ENCODE measurements around the gene SLAIN1.

The SLAIN1 gene

GRCh38 chr13:77740097-77740735 is 42.7 kb downstream of the SLAIN1 start:
- H3K27me3 Mint-ChIP-seq (ENCODE audit: low read depth), result no peaks in the 10 kb centered on the region
- no peak overlapping the region for H3K27ac Mint-ChIP-seq
- H3K4me3 Mint-ChIP-seq, result no peak overlapping the region
- no peaks in the 10 kb centered on the region for H3K4me1 Mint-ChIP-seq
- TF ChIP-seq CTCF (IDR thresholded peaks at IDR 0.05; ENCODE audit: unreplicated experiment in 3 of 3), result no peak
- H3K36me3 Mint-ChIP-seq (ENCODE audit: low read depth), result peaks cover 9% of the 10 kb centered on the region
- H3K9me3 Mint-ChIP-seq, result no peaks in the 10 kb centered on the region

DNA sequence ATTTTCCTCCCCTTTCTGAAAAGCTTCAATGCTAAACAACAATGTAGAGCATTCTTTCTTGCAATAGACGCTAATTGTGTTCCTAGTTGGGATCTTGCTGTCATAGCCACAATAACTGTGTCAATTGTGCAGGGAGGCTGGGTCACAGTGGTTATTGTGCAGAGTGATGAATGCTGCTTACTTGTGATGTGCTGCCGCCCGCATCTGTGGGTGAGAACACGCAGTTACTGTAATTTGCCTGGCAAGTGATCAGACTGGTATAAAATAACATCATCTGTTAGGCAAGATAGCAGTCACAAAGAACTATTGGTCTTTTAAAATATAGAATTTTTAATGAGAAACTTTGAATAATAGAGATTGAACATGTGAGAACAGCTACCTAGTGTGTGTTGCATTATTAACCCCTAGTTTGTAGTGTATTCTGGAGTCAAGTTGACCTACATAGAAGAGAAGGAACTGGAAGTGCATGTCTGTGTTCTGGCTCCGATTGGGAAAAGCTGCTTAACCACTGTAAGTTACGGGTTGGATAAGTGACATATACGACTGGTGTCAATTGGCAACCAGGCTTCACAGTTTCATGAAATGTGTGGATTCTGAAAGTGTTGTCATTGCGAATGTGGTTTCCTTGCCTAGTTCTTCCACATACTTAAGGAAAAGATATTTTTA is 43.6 kb downstream of the SLAIN1 start:
- Mint-ChIP-seq H3K27ac (no peak overlapping the region), H3K27me3 (ENCODE audit: low read depth) (no peaks in the 10 kb centered on the region), H3K4me3 (no peak overlapping the region), H3K9me3 (no peaks in the 10 kb centered on the region), H3K4me1 (no peaks in the 10 kb centered on the region), H3K36me3 (ENCODE audit: low read depth) (peaks cover 14% of the 10 kb centered on the region)
- TF ChIP-seq CTCF (IDR thresholded peaks at IDR 0.05; ENCODE audit: unreplicated experiment in 3 of 3), result no peak

DNA sequence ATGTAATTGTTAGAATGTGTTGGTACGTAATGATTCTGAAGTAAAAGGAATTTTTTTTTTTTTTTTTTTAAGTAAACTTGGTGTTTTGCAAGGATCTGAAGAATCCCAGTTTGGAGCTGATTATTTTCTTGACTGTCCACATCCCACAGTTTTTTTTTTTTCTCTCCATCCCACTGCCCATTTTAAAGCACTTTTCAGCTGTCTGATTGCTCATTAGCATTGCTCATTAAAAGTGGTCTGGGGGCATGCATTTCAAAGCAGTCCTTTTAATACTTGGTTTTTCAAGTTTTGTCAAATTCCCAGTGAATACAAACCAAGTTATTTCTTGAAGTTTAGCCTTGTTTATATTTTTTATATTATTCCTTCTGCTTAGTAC is 44.1 kb downstream of the SLAIN1 start:
- Mint-ChIP-seq H3K4me3 (no peak overlapping the region), H3K9me3 (no peaks in the 10 kb centered on the region), H3K27ac (no peak overlapping the region), H3K36me3 (ENCODE audit: low read depth) (peaks cover 18% of the 10 kb centered on the region), H3K4me1 (no peaks in the 10 kb centered on the region), H3K27me3 (ENCODE audit: low read depth) (no peaks in the 10 kb centered on the region)
- no peak for TF ChIP-seq CTCF (IDR thresholded peaks at IDR 0.05; ENCODE audit: unreplicated experiment in 3 of 3)

- Mint-ChIP-seq H3K27me3 (ENCODE audit: low read depth) (no peaks in the 10 kb centered on the region), H3K9me3 (no peaks in the 10 kb centered on the region), H3K36me3 (ENCODE audit: low read depth) (peaks cover 25% of the 10 kb centered on the region), H3K4me1 (no peaks in the 10 kb centered on the region), H3K4me3 (no peak overlapping the region), H3K27ac (no peak overlapping the region)
- TF ChIP-seq CTCF (IDR thresholded peaks at IDR 0.05; ENCODE audit: unreplicated experiment in 3 of 3), result no peak
Observed at GRCh38 chr13:77742801-77743200, 45.3 kb downstream of the SLAIN1 start.

GRCh38 chr13:77745784-77746183 is 48.3 kb downstream of the SLAIN1 start:
- H3K4me1 Mint-ChIP-seq, result no peaks in the 10 kb centered on the region
- H3K9me3 Mint-ChIP-seq, result no peaks in the 10 kb centered on the region
- H3K27me3 Mint-ChIP-seq (ENCODE audit: low read depth), result no peaks in the 10 kb centered on the region
- H3K36me3 Mint-ChIP-seq (ENCODE audit: low read depth), result peaks cover 25% of the 10 kb centered on the region
- TF ChIP-seq CTCF (IDR thresholded peaks at IDR 0.05; ENCODE audit: unreplicated experiment in 3 of 3), result no peak
- no peak overlapping the region for H3K27ac Mint-ChIP-seq
- no peak overlapping the region for H3K4me3 Mint-ChIP-seq

GRCh38 chr13:77749344-77749880 is 51.9 kb downstream of the SLAIN1 start:
- H3K4me3 Mint-ChIP-seq, result no peak overlapping the region
- no peaks in the 10 kb centered on the region for H3K9me3 Mint-ChIP-seq
- no peak for TF ChIP-seq CTCF (IDR thresholded peaks at IDR 0.05; ENCODE audit: unreplicated experiment in 3 of 3)
- H3K4me1 Mint-ChIP-seq, result no peaks in the 10 kb centered on the region
- peaks cover 22% of the 10 kb centered on the region for H3K36me3 Mint-ChIP-seq (ENCODE audit: low read depth)
- no peaks in the 10 kb centered on the region for H3K27me3 Mint-ChIP-seq (ENCODE audit: low read depth)
- H3K27ac Mint-ChIP-seq, result no peak overlapping the region

Data from nephron (organoid).